Endothelial cell (in vitro differentiated cells): Measurements from ENCODE around the gene ZNF263. TPM values are rescaled to one million over a fixed set of nuclear protein-coding genes. Genes with fewer than 3 reads are reported as not detected.
A peak's percentile ranks its signal among the peaks of the same experiment; 100 is the strongest.

Source experiments
- DNase-seq: peaks from one replicate; pipeline ENCODE4 v3.0.0; 2021; ENCODE audit warnings: low spot score
- H3K27ac Mint-ChIP-seq: one replicate; pipeline ENCODE4 v1.8.0; 2021; ENCODE audit warnings: mixed read lengths, inconsistent platforms; ENCODE audit not compliant: unreplicated experiment
- H3K27me3 Mint-ChIP-seq: one replicate; pipeline ENCODE4 v1.8.0; 2021; ENCODE audit warnings: mild to moderate bottlenecking, moderate library complexity, mixed read lengths, inconsistent platforms; ENCODE audit not compliant: unreplicated experiment
- H3K36me3 Mint-ChIP-seq: one replicate; pipeline ENCODE4 v1.8.0; 2021; ENCODE audit warnings: mild to moderate bottlenecking, low read depth, mixed read lengths, inconsistent platforms; ENCODE audit not compliant: unreplicated experiment
- H3K4me1 Mint-ChIP-seq: one replicate; pipeline ENCODE4 v1.8.0; 2021; ENCODE audit warnings: mild to moderate bottlenecking, mixed read lengths, inconsistent platforms; ENCODE audit not compliant: unreplicated experiment
- H3K4me3 Mint-ChIP-seq: one replicate; pipeline ENCODE4 v1.8.0; 2021; ENCODE audit warnings: mild to moderate bottlenecking, mixed read lengths, inconsistent platforms; ENCODE audit not compliant: unreplicated experiment
- H3K9me3 Mint-ChIP-seq: one replicate; pipeline ENCODE4 v1.8.0; 2021; ENCODE audit warnings: mixed read lengths, inconsistent platforms; ENCODE audit not compliant: unreplicated experiment
- total RNA-seq: library from RNA; stranded (reverse); fragmentation: NEBNext Ultra II Directional; extraction: Animal tissue kit (Norgen Biotek cat#: 25700); gene quantifications from one replicate; pipeline ENCODE4 v1.2.1, GENCODE V29; 2021; ENCODE audit not compliant: unreplicated experiment
- TF ChIP-seq, protein P1 (sequence below): fragments of 200-600 bp; sonication (generic); IDR thresholded peaks from one replicate; pipeline ENCODE4 v1.5.0; 2021; ENCODE audit warnings: antibody characterized with exemption; ENCODE audit not compliant: unreplicated experiment

Gene ZNF263
- total RNA-seq, 1 donor from 2014 or later: 43.7 TPM

DNA sequence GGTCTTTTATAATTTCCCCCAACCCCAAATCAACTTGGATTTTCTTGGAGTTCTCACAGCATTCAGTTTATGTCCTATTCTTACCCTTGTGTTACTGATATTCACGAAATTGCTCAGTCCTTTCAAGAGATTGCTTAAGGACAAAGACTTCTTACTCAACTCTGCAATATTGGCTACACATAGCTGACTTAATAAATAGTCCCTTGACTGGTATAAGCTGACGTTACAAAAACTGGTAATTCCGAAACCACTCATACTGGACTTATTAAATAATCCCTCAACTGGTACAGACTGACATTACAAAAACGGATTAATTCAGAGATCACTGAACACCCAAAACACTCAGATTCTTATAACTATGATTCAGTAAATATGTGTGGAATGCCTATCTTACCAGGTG lies 21.1 kb downstream of the ZNF263 start:
- Mint-ChIP-seq H3K4me3 (peak overlapping the region; percentile 90), H3K4me1 (no peaks in the 10 kb centered on the region), H3K9me3 (peaks cover 14% of the 10 kb centered on the region), H3K27me3 (peaks cover 3% of the 10 kb centered on the region), H3K27ac (peak overlapping the region; percentile 57), H3K36me3 (peaks cover 63% of the 10 kb centered on the region)
- no peak for DNase-seq
- TF ChIP-seq, protein P1, sequence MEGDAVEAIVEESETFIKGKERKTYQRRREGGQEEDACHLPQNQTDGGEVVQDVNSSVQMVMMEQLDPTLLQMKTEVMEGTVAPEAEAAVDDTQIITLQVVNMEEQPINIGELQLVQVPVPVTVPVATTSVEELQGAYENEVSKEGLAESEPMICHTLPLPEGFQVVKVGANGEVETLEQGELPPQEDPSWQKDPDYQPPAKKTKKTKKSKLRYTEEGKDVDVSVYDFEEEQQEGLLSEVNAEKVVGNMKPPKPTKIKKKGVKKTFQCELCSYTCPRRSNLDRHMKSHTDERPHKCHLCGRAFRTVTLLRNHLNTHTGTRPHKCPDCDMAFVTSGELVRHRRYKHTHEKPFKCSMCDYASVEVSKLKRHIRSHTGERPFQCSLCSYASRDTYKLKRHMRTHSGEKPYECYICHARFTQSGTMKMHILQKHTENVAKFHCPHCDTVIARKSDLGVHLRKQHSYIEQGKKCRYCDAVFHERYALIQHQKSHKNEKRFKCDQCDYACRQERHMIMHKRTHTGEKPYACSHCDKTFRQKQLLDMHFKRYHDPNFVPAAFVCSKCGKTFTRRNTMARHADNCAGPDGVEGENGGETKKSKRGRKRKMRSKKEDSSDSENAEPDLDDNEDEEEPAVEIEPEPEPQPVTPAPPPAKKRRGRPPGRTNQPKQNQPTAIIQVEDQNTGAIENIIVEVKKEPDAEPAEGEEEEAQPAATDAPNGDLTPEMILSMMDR: no peak

DNA sequence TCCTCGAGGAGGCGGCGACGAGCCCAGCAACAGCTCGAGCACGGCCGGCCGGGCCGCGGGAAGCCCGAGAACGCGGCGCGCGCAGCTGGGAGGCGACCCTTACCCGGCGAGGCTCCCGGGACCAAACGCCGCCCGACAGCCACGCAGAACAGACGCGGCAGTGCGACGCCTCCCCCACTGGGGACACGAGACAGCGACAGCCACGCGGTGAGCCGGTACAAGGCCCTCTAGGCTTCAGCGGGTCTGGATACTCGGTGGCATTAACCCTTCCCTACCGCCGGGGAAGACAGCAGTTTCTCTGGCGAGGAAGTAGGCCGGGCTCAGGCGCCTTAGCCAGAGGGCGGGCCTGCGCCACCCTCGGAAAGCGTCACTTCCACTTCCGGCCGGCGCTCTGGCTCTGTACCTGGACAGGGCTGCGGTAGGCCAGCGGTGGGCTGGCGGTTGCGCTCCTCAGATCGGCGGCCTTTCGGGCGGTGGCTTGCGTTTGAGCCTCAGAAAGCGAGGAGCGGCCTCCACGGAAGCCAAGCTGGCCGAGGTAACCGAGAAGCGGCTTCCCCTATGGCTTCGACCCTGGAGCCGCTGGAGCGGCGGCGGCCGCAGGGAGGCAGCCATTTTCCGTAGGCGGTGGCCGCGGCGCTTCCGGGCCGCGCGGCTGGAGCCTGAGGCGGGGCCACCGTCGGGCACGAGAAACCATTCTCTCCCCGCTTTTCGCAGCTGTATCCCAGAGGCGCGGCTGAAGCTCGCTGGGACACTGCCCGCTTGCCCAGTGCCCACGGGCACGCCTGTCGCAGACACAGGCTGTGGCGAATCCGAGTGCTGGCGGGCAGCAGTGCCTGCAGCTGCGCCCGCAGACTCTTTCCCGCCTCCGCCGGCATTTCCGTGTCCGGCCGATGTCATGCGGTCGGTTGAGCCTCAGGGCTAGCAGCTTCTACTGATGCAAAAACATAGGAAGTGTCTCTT lies 22.1 kb downstream of the ZNF263 start, which contains the start of the genes TIGD7 and ZNF75A:
TIGD7 (minus strand) TSS at position 322 of the 960 bp plus-strand sequence. CDS start 4,816 bp downstream, outside the sequence.
ZNF75A (plus strand) TSS at position 389 of the 960 bp plus-strand sequence. CDS start 2,932 bp downstream, outside the sequence.
- Mint-ChIP-seq H3K36me3 (peaks cover 63% of the 10 kb centered on the region), H3K27me3 (peaks cover 5% of the 10 kb centered on the region), H3K9me3 (peaks cover 14% of the 10 kb centered on the region)

DNA sequence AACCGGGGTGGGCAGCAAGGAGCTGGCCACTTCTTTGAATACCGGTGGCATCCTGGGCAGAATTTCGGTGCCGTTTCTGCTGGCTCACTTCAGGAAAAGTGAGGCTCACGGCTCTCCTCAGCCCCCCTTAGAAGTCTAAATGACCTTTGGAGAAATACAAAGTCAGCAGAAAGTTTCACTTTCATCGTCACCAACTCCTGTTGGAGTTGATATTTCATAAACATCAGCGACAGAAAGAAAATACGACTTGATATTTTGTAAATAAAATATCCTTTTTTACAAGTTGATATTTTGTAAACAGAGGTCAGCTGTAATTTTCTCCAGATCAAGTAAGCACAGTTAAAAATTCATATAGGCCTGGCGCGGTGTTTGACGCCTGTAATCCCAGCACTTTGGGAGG lies 22.8 kb downstream of the ZNF263 start:
- peak overlapping the region; percentile 78 for H3K4me3 Mint-ChIP-seq
- H3K36me3 Mint-ChIP-seq: peaks cover 63% of the 10 kb centered on the region
- peaks cover 14% of the 10 kb centered on the region for H3K9me3 Mint-ChIP-seq
- no peak overlapping the region for H3K27ac Mint-ChIP-seq
- peaks cover 5% of the 10 kb centered on the region for H3K27me3 Mint-ChIP-seq
- no peaks in the 10 kb centered on the region for H3K4me1 Mint-ChIP-seq
- TF ChIP-seq, protein P1: no peak
- DNase-seq: no peak

More for the DNA sequence above, 22.1 kb downstream of the ZNF263 start, which contains the start of the genes TIGD7 and ZNF75A:
- no peaks in the 10 kb centered on the region for H3K4me1 Mint-ChIP-seq
- peak; percentile 73 for DNase-seq
- peak within 1 kb of the TSS; percentile 90 for H3K4me3 Mint-ChIP-seq
- TF ChIP-seq, protein P1: no peak
- peak within 1 kb of the TSS; percentile 57 for H3K27ac Mint-ChIP-seq

DNA sequence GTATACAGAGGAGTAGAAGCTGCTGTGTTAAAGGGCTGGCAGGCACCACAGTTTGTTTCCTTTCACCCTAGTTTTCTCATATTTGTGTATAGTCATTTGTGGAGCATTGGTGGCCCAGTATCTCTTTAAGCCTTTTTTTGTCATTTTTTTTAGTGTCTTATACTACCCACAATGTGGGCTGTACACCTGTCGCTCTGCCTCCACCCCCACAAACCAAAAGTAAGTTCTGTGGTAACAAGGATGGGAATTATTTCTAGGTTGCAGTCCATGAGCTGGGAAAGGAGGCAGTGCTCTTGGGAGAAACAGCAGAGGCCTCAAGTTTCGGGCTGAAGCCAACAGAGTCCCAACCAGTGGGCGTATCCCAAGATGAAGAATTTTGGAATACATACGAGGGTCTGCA lies 28.2 kb downstream of the ZNF263 start:
- H3K9me3 Mint-ChIP-seq: peaks cover 49% of the 10 kb centered on the region
- H3K27ac Mint-ChIP-seq: no peak overlapping the region
- peaks cover 90% of the 10 kb centered on the region for H3K36me3 Mint-ChIP-seq
- H3K4me3 Mint-ChIP-seq: peak overlapping the region; percentile 56
- no peak for DNase-seq
- H3K4me1 Mint-ChIP-seq: no peaks in the 10 kb centered on the region
- H3K27me3 Mint-ChIP-seq: peaks cover 8% of the 10 kb centered on the region
- TF ChIP-seq, protein P1: no peak
